ENCODE measurements around the gene PLCD4. TPM values are rescaled to one million over a fixed set of nuclear protein-coding genes. Genes with fewer than 3 reads are reported as not detected.

The PLCD4 gene
- polyA plus RNA-seq, 3 donors: 0.04 to 0.05 TPM; not detected in 1

DNA sequence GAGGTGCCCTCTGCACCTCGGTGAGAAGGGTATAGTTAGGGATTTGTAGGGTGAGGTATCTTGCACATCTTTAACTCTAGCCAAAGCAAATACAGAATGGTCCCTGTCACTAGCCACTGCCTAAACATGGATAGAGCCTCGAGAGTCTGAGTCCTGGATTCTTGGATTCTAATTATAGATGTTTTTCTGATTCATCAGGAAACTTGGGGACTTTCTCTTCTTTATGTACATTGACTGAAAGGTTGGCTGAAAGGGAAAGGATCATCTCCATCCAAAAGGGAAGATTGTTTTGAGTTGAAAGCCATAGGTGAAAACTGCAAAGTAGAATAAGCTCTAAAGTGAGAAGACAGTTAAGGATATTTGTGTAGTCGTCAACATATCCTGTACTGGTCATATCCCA lies 72.4 kb downstream of the PLCD4 start:
- H3K9ac ChIP-seq (ENCODE audit: insufficient read depth, low read length, poor library complexity, severe bottlenecking): no peak overlapping the region
- Mint-ChIP-seq H3K36me3 (peaks cover 7 to 12% of the 10 kb centered on the region in 2 donors), H3K27ac (peak overlapping the region in 3 of 7 donors; percentile 84 to 92 (median 88)), H3K27me3 (ENCODE audit: low read depth in 3 of 3) (peaks cover 0 to 4% (median 0%) of the 10 kb centered on the region in 3 donors), H3K4me1 (peaks cover 17% of the 10 kb centered on the region), H3K9me3 (peaks cover 0 to 3% (median 0%) of the 10 kb centered on the region in 7 donors), H3K4me3 (no peak overlapping the region)
- intact Hi-C loops (cut with micrococcal nuclease): no loop called here
- no peak overlapping the region for H2AFZ ChIP-seq (ENCODE audit: insufficient read depth, low read depth, low read length, poor library complexity, severe bottlenecking)
- H3K4me1 ChIP-seq (ENCODE audit: control insufficient read depth in 1 of 2, insufficient read depth in 2 of 2, low read length in 2 of 2): peaks cover 15 to 16% of the 10 kb centered on the region in 2 donors
- H3K9me3 ChIP-seq (replicated peaks in 1 of 2; ENCODE audit: control insufficient read depth in 1 of 2, insufficient read depth in 1 of 2, low read length in 2 of 2): no peaks in the 10 kb centered on the region
- 100% methylated on average over 1 of the region's 3 CpGs for WGBS (ENCODE audit: insufficient coverage)
- H3K36me3 ChIP-seq (replicated peaks in 1 of 2; ENCODE audit: control insufficient read depth in 1 of 2, insufficient read depth in 2 of 2, low read length in 2 of 2): no peaks in the 10 kb centered on the region
- no peak overlapping the region for H3K27ac ChIP-seq (ENCODE audit: low read depth in 1 of 2, low read length in 2 of 2)
- no peaks in the 10 kb centered on the region for H3K27me3 ChIP-seq (ENCODE audit: control insufficient read depth in 2 of 2, insufficient read depth in 2 of 2, low read length in 2 of 2)
- no peak overlapping the region for H3K4me3 ChIP-seq (replicated peaks in 1 of 3; ENCODE audit: low read depth in 2 of 3, low read length in 3 of 3)
- no peak for TF ChIP-seq CTCF (IDR thresholded peaks at IDR 0.05)
- no peaks in the 10 kb centered on the region for H4K20me1 ChIP-seq (ENCODE audit: insufficient read depth, low read length)
- no peak overlapping the region for H3K4me2 ChIP-seq (replicated peaks; ENCODE audit: extremely low read depth, low read length, poor library complexity, severe bottlenecking)
- H3K79me2 ChIP-seq (ENCODE audit: insufficient read depth, low read length): no peaks in the 10 kb centered on the region
- no peak for DNase-seq

Small RNA genes lying within 50 kb of the gene (small RNA-seq; reads per million reads assigned to genes)
- not detected for gene RNU6-136P (ENCODE audit: insufficient read length, low read depth)

Other genes with a start within 250 kb of the PLCD4 start
- 1,000 to 10,000 TPM in 1 of 3 donors, 100 to 1,000 TPM in 2; 184 to 2,019 (median 352) TPM for gene SLC11A1, start 225.6 kb upstream of the PLCD4 start, polyA plus RNA-seq
- 100 to 1,000 TPM in 1 of 3 donors, 10 to 100 TPM in 2; 46.4 to 258 (median 49.9) TPM for gene CTDSP1, start 208.0 kb upstream of the PLCD4 start, polyA plus RNA-seq
- gene VIL1, start 188.8 kb upstream of the PLCD4 start, polyA plus RNA-seq: not detected
- gene USP37, start 39.5 kb upstream of the PLCD4 start, polyA plus RNA-seq: 1 to 10 TPM; 2.7 to 4.9 (median 2.7) TPM
- gene CNOT9, start 39.1 kb upstream of the PLCD4 start, polyA plus RNA-seq: 10 to 100 TPM; 14.5 to 21.5 (median 18.4) TPM
- 10 to 100 TPM in 1 of 3 donors, 1 to 10 TPM in 1, under 1 TPM in 1; 0.72 to 15.6 (median 3.3) TPM for gene ZNF142, start 51.7 kb downstream of the PLCD4 start, polyA plus RNA-seq
- gene BCS1L, start 51.8 kb downstream of the PLCD4 start, polyA plus RNA-seq: 10 to 100 TPM; 10.5 to 42.9 (median 12.3) TPM
- 10 to 100 TPM; 10.7 to 20.3 (median 12.9) TPM for gene RNF25, start 64.1 kb downstream of the PLCD4 start, polyA plus RNA-seq
- gene STK36, start 64.2 kb downstream of the PLCD4 start, polyA plus RNA-seq: 10 to 100 TPM in 1 of 3 donors, 1 to 10 TPM in 2; 1.3 to 36.2 (median 3.3) TPM
- gene TTLL4, start 102.9 kb downstream of the PLCD4 start, polyA plus RNA-seq: 10 to 100 TPM; 13.5 to 90.2 (median 16.3) TPM
- 100 to 1,000 TPM; 151 to 218 (median 214) TPM for gene CYP27A1, start 174.2 kb downstream of the PLCD4 start, polyA plus RNA-seq
- not detected for gene PRKAG3, start 223.9 kb downstream of the PLCD4 start, polyA plus RNA-seq